ENCODE measurements around the gene CALML6. TPM values are rescaled to one million over a fixed set of nuclear protein-coding genes. Genes with fewer than 3 reads are reported as not detected.

Gene CALML6
- total and polyA plus RNA-seq, 2 of the 8 experiments (the other 6 are each of a cell fraction or from before 2014, with no cell fraction given) = 0.54 to 1.3 TPM

- H3K9me3 ChIP-seq (ENCODE audit: insufficient read depth in 2 of 2, low read depth in 1 of 2, low read length in 1 of 2) = no peaks in the 10 kb centered on the region
- POLR2A ChIA-PET (ENCODE audit: partially characterized antibody) = interaction anchor here (0.6 to 1.7 kb wide), 7 partner anchors 9 to 683 kb away, joined by 3 to 6 read pairs (median 4); no protein-coding TSS in a partner anchor
- DNase-seq (ENCODE audit: low read depth in 1 of 2, low spot score in 2 of 2) = no peak
- TF ChIP-seq SP1 (IDR thresholded peaks at IDR 0.05; ENCODE audit: low read depth, low read length) (no peak), SIX5 (IDR thresholded peaks at IDR 0.05; ENCODE audit: low read depth, low read length) (no peak), HDAC6 (IDR thresholded peaks at IDR 0.05; ENCODE audit: low read depth, low read length) (no peak), JUND (IDR thresholded peaks at IDR 0.05; ENCODE audit: low read length) (no peak), YY1 (IDR thresholded peaks at IDR 0.05; ENCODE audit: low read depth, low read length) (no peak)
These were observed 20.0 kb upstream of the CALML6 start for GRCh38 chr1:1895060-1895418.

More at GRCh38 chr1:1895060-1895418, 20.0 kb upstream of the CALML6 start:
- Histone ChIP-seq H2BK5ac (ENCODE audit: low read depth, low read length) (no peak overlapping the region; the same call in 1 of the 2 replicates), H3K14ac (ENCODE audit: insufficient read length) (no peak overlapping the region), H2BK12ac (ENCODE audit: low read depth, low read length) (0 out of 2 replicates have a peak overlapping the region, but pooled peaks have one; percentile 11), H3K23ac (ENCODE audit: insufficient read length) (no peak overlapping the region), H2BK15ac (ENCODE audit: low read length) (no peak overlapping the region), H3K23me2 (ENCODE audit: low read depth, low read length) (peaks cover 5% of the 10 kb centered on the region; the same call in 1 of the 2 replicates), H4K91ac (replicated peaks; ENCODE audit: insufficient read length, low read length) (no peak overlapping the region), H3K27me3 (replicated peaks in 1 of 4; ENCODE audit: control insufficient read depth in 3 of 4, extremely low read depth in 1 of 4, insufficient read depth in 3 of 4, low read length in 3 of 4) (no peaks in the 10 kb centered on the region; a peak in 3 of 7 replicates), H3K36me3 (ENCODE audit: control insufficient read depth in 2 of 4, insufficient read depth in 4 of 4, low read length in 3 of 4) (no peaks in the 10 kb centered on the region), H2BK20ac (ENCODE audit: low read length) (no peak overlapping the region), H4K8ac (ENCODE audit: extremely low read depth, insufficient read depth, low read length) (no peak overlapping the region), H3K9ac (replicated peaks in 1 of 4; ENCODE audit: extremely low read depth in 1 of 4, low read depth in 3 of 4, low read length in 3 of 4) (no peak overlapping the region; a peak in 1 of 7 replicates), H3K56ac (replicated peaks; ENCODE audit: insufficient read length, low read depth, low read length) (no peak overlapping the region), H3K4me3 (ENCODE audit: extremely low read depth in 1 of 4, insufficient read depth in 2 of 4, low read depth in 3 of 4, low read length in 4 of 4) (no peak overlapping the region), H2AFZ (ENCODE audit: low read length) (no peak overlapping the region), H2AK5ac (ENCODE audit: low read depth, low read length) (no peak overlapping the region), H3K18ac (ENCODE audit: extremely low read depth, low read length) (peak overlapping the region; percentile 4), H2BK120ac (replicated peaks; ENCODE audit: low read depth, low read length) (no peak overlapping the region), H4K20me1 (replicated peaks in 1 of 2; ENCODE audit: control insufficient read depth in 1 of 2, insufficient read depth in 2 of 2, low read length in 2 of 2) (peaks cover 0 to 9% of the 10 kb centered on the region in 2 experiments), H3K4me2 (ENCODE audit: insufficient read depth in 1 of 2, low read depth in 2 of 2, low read length in 2 of 2) (peak overlapping the region; percentile 22 to 25; a peak in 2 of 4 replicates), H3K79me1 (ENCODE audit: low read depth, low read length) (no peaks in the 10 kb centered on the region; the same call in 1 of the 2 replicates), H3K79me2 (ENCODE audit: control insufficient read depth in 1 of 2, insufficient read depth in 2 of 2, low read length in 2 of 2) (peaks cover under 1 to 2% of the 10 kb centered on the region in 2 experiments; a peak in 3 of 4 replicates), H4K5ac (ENCODE audit: insufficient read length, low read depth, low read length) (no peak overlapping the region), H3K4ac (replicated peaks; ENCODE audit: insufficient read length, low read depth, low read length) (no peak overlapping the region), H3K4me1 (replicated peaks in 1 of 4; ENCODE audit: control insufficient read depth in 3 of 4, insufficient read depth in 4 of 4, low read length in 3 of 4) (peaks cover 0 to 29% (median 14%) of the 10 kb centered on the region in 4 experiments; a peak in 6 of 7 replicates), H3K27ac (ENCODE audit: low read depth, low read length) (no peak overlapping the region)
- FAIRE-seq = no peak
- WGBS, 2 experiments (ENCODE audit: extremely low coverage in 1 of 2, insufficient coverage in 1 of 2, insufficient read length in 1 of 2, insufficient replicate concordance in 2 of 2, low coverage in 1 of 2, low lambda C conversion rate in 2 of 2, missing lambda C conversion rate in 1 of 2) = 74% methylated on average over 10 of the region's 10 CpGs; no CpG with 5 or more reads in 1 of the 2 experiments
- CTCF ChIA-PET (ENCODE audit: partially characterized antibody) = interaction anchor here (1.3 to 7.0 kb wide), 6 partner anchors 12 to 106 kb away, joined by 3 to 64 read pairs (median 5); no protein-coding TSS in a partner anchor
